GM20000 (cell line): ENCODE measurements around the gene C1QTNF12.

Experiments used
- DNase-seq: peaks from one replicate; pipeline ENCODE4 v3.0.0; 2012; ENCODE audit warnings: low spot score
- CTCF ChIP-seq: IDR thresholded peaks from 2 replicates; pipeline ENCODE4 v1.5.1; 2012; ENCODE audit warnings: mild to moderate bottlenecking, control low read depth; ENCODE audit errors: extremely low read depth, missing control alignments

The C1QTNF12 gene

GRCh38 chr1:1221887-1222574 lies 24.5 kb downstream of the C1QTNF12 start:
- no peak for DNase-seq
- TF ChIP-seq CTCF: no peak

- TF ChIP-seq CTCF: no peak
- no peak for DNase-seq
These were observed 26.3 kb downstream of the C1QTNF12 start for GRCh38 chr1:1220197-1220596.

- no peak for DNase-seq
- TF ChIP-seq CTCF: no peak
These were observed 27.2 kb downstream of the C1QTNF12 start for GRCh38 chr1:1219341-1219740.

- DNase-seq: no peak
- TF ChIP-seq CTCF: no peak
These were observed 27.9 kb downstream of the C1QTNF12 start for GRCh38 chr1:1218524-1219200.

GRCh38 chr1:1217621-1218523 lies 28.6 kb downstream of the C1QTNF12 start:
- DNase-seq: no peak
- no peak for TF ChIP-seq CTCF

- TF ChIP-seq CTCF: no peak
- no peak for DNase-seq
These were observed 29.5 kb downstream of the C1QTNF12 start for GRCh38 chr1:1216770-1217620.
